Measurements from ENCODE around the gene PAN3. TPM values are rescaled to one million over a fixed set of nuclear protein-coding genes. Genes with fewer than 3 reads are reported as not detected.

PAN3 gene
- total RNA-seq, 1 experiment from 2014 or later, result 18.5 TPM

DNA sequence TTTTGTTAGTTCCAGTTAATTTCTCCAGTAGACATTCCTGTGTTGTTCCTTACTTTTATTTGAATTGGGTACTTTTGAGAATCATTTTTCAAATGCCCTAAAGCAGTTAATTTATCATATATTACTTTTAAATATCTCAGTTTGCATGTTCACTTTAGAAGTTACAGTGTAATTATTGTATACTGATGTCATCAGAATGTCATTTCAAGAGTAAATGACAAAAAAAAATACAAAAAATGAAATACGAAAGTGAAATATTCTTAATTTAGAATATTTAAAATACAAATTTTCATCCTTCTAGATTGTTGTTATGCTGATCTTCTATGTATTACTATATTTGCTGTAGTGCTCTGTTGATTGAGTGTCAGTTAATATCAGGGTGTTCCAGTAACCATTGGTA lies 114.2 kb downstream of the PAN3 start:
- Histone ChIP-seq H3K9me3 (ENCODE audit: control insufficient read depth, insufficient read depth, low read depth, low read length) (no peaks in the 10 kb centered on the region), H3K27me3 (ENCODE audit: control insufficient read depth, insufficient read depth, low read length) (no peaks in the 10 kb centered on the region), H3K4me1 (ENCODE audit: control insufficient read depth, insufficient read depth, low read length) (no peaks in the 10 kb centered on the region), H3K27ac (ENCODE audit: low read length) (no peak overlapping the region), H3K4me3 (ENCODE audit: low read depth in 2 of 2, low read length in 2 of 2) (no peak overlapping the region), H3K36me3 (ENCODE audit: control insufficient read depth, insufficient read depth, low read length) (no peaks in the 10 kb centered on the region; the same call in 1 of the 2 replicates)
- in situ Hi-C loops (cut with HindIII; ENCODE audit: low pct_unique_long_range_greater_than_20kb, low sequenced_read_pairs), result no loop called here
- ChIA-PET CTCF (no interaction called here), POLR2A (no interaction called here)
- BruUV-seq (replicated peaks), result no TSS peak
- ATAC-seq (no peak), DNase-seq (ENCODE audit: low read depth, low spot score) (no peak)
- intact Hi-C loops (cut with micrococcal nuclease; ENCODE audit: unreplicated experiment), result no loop called here
- TF ChIP-seq, protein P1, sequence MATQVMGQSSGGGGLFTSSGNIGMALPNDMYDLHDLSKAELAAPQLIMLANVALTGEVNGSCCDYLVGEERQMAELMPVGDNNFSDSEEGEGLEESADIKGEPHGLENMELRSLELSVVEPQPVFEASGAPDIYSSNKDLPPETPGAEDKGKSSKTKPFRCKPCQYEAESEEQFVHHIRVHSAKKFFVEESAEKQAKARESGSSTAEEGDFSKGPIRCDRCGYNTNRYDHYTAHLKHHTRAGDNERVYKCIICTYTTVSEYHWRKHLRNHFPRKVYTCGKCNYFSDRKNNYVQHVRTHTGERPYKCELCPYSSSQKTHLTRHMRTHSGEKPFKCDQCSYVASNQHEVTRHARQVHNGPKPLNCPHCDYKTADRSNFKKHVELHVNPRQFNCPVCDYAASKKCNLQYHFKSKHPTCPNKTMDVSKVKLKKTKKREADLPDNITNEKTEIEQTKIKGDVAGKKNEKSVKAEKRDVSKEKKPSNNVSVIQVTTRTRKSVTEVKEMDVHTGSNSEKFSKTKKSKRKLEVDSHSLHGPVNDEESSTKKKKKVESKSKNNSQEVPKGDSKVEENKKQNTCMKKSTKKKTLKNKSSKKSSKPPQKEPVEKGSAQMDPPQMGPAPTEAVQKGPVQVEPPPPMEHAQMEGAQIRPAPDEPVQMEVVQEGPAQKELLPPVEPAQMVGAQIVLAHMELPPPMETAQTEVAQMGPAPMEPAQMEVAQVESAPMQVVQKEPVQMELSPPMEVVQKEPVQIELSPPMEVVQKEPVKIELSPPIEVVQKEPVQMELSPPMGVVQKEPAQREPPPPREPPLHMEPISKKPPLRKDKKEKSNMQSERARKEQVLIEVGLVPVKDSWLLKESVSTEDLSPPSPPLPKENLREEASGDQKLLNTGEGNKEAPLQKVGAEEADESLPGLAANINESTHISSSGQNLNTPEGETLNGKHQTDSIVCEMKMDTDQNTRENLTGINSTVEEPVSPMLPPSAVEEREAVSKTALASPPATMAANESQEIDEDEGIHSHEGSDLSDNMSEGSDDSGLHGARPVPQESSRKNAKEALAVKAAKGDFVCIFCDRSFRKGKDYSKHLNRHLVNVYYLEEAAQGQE (IDR thresholded peaks at IDR 0.05; ENCODE audit: insufficient read depth in 1 of 2, low read depth in 2 of 2, low read length in 1 of 2), result no peak
- TF ChIP-seq, protein P2, sequence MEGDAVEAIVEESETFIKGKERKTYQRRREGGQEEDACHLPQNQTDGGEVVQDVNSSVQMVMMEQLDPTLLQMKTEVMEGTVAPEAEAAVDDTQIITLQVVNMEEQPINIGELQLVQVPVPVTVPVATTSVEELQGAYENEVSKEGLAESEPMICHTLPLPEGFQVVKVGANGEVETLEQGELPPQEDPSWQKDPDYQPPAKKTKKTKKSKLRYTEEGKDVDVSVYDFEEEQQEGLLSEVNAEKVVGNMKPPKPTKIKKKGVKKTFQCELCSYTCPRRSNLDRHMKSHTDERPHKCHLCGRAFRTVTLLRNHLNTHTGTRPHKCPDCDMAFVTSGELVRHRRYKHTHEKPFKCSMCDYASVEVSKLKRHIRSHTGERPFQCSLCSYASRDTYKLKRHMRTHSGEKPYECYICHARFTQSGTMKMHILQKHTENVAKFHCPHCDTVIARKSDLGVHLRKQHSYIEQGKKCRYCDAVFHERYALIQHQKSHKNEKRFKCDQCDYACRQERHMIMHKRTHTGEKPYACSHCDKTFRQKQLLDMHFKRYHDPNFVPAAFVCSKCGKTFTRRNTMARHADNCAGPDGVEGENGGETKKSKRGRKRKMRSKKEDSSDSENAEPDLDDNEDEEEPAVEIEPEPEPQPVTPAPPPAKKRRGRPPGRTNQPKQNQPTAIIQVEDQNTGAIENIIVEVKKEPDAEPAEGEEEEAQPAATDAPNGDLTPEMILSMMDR (IDR thresholded peaks at IDR 0.05), result no peak
- TF ChIP-seq POLR2AphosphoS5 (IDR thresholded peaks at IDR 0.05; ENCODE audit: low read depth, low read length) (no peak), SIN3A (IDR thresholded peaks at IDR 0.05; ENCODE audit: borderline replicate concordance, insufficient read depth, low read depth, low read length) (no peak), TCF7L2 (IDR thresholded peaks at IDR 0.05; ENCODE audit: low read depth, low read length) (no peak)

DNA sequence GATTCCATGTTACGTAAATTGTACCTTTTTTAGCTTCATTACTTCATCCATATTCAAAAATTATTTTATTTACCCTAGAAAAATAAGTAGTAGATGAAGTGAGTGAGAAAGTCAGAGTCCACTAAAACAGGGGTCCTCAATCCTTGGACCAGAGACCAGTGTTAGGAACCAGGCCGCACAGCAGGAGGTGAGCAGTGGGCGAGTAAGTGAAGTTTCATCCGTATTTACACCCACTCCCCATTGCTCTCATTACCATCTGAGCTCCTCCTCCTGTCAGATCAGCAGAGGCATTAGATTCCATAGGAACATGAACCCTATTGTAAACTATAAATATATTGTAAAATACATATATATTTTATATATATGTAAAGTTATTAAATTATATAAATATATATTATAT lies 119.0 kb downstream of the PAN3 start:
- no peak for DNase-seq (ENCODE audit: low read depth, low spot score)
- intact Hi-C loops (cut with micrococcal nuclease; ENCODE audit: unreplicated experiment) (no loop called here), in situ Hi-C loops (cut with HindIII; ENCODE audit: low pct_unique_long_range_greater_than_20kb, low sequenced_read_pairs) (no loop called here)
- BruUV-seq (replicated peaks), result no TSS peak
- ChIA-PET POLR2A (no interaction called here), CTCF (no interaction called here)
- Histone ChIP-seq H3K4me3 (ENCODE audit: low read depth in 2 of 2, low read length in 2 of 2) (no peak overlapping the region), H3K36me3 (ENCODE audit: control insufficient read depth, insufficient read depth, low read length) (no peaks in the 10 kb centered on the region; the same call in none of the 2 replicates), H3K9me3 (ENCODE audit: control insufficient read depth, insufficient read depth, low read depth, low read length) (no peaks in the 10 kb centered on the region), H3K4me1 (ENCODE audit: control insufficient read depth, insufficient read depth, low read length) (no peaks in the 10 kb centered on the region), H3K27ac (ENCODE audit: low read length) (no peak overlapping the region), H3K27me3 (ENCODE audit: control insufficient read depth, insufficient read depth, low read length) (no peaks in the 10 kb centered on the region)
- TF ChIP-seq, protein P2 (IDR thresholded peaks at IDR 0.05), result no peak
- TF ChIP-seq TCF7L2 (IDR thresholded peaks at IDR 0.05; ENCODE audit: low read depth, low read length) (no peak), SIN3A (IDR thresholded peaks at IDR 0.05; ENCODE audit: borderline replicate concordance, insufficient read depth, low read depth, low read length) (no peak), POLR2AphosphoS5 (IDR thresholded peaks at IDR 0.05; ENCODE audit: low read depth, low read length) (no peak)
- TF ChIP-seq, protein P1 (IDR thresholded peaks at IDR 0.05; ENCODE audit: insufficient read depth in 1 of 2, low read depth in 2 of 2, low read length in 1 of 2), result no peak
- no peak for ATAC-seq

Measured in Panc1 (cell line).